CD14-positive monocyte (primary cell): Measurements from ENCODE around the gene SLC25A31. TPM values are rescaled to one million over a fixed set of nuclear protein-coding genes. Genes with fewer than 3 reads are reported as not detected.

Source experiments
- DNase-seq, 3 donors: peaks; one replicate each; pipeline ENCODE4 v3.0.0-alpha.2; 2011 to 2022
- H2AFZ ChIP-seq: 2 replicates; pipeline ENCODE4 v1.6.0; 2012; ENCODE audit warnings: mild to moderate bottlenecking, low read depth, low read length, inconsistent platforms; ENCODE audit not compliant: insufficient read depth, poor library complexity, severe bottlenecking
- H3K27ac ChIP-seq, 2 donors: 1 replicate in 1 of 2; 2 replicates in 1 of 2; pipeline ENCODE4 v1.5.1; 2012 to 2013; ENCODE audit warnings: low read length in 2 of 2, control low read depth in 1 of 2, inconsistent platforms in 1 of 2, low read depth in 1 of 2, mild to moderate bottlenecking in 1 of 2
- H3K27me3 ChIP-seq, 2 donors: one replicate each; pipeline versions ENCODE4 v1.6.0 to v1.6.1; 2011 to 2013; ENCODE audit warnings: low read length in 2 of 2; ENCODE audit not compliant: control insufficient read depth in 2 of 2, insufficient read depth in 2 of 2
- H3K36me3 ChIP-seq, 2 donors: replicated peaks in 1 of 2; 1 replicate in 1 of 2; 2 replicates in 1 of 2; pipeline versions ENCODE4 v1.5.1 to v1.6.1; 2012 to 2013; ENCODE audit warnings: low read length in 2 of 2, control low read depth in 1 of 2, inconsistent platforms in 1 of 2, mild to moderate bottlenecking in 1 of 2; ENCODE audit not compliant: insufficient read depth in 2 of 2, control insufficient read depth in 1 of 2
- H3K4me1 ChIP-seq, 2 donors: 1 replicate in 1 of 2; 2 replicates in 1 of 2; pipeline versions ENCODE4 v1.5.1 to v1.6.1; 2012 to 2013; ENCODE audit warnings: low read length in 2 of 2, control low read depth in 1 of 2, inconsistent platforms in 1 of 2, mild to moderate bottlenecking in 1 of 2, moderate library complexity in 1 of 2; ENCODE audit not compliant: insufficient read depth in 2 of 2, control insufficient read depth in 1 of 2
- H3K4me2 ChIP-seq: replicated peaks from 2 replicates; pipeline ENCODE3; 2012; ENCODE audit warnings: low read length, moderate library complexity, mild to moderate bottlenecking; ENCODE audit not compliant: poor library complexity, severe bottlenecking; ENCODE audit errors: extremely low read depth
- H3K4me3 ChIP-seq, 3 experiments: fragments of 200-600 bp in 1 of 3; sonication (generic) in 1 of 3; replicated peaks in 1 of 3; 1 replicate in 2 of 3; 2 replicates in 1 of 3; pipeline ENCODE4 v1.5.1; 2011 to 2013; ENCODE audit warnings: low read length in 3 of 3, mild to moderate bottlenecking in 3 of 3, control low read depth in 2 of 3, low read depth in 2 of 3, inconsistent platforms in 1 of 3, moderate library complexity in 1 of 3
- H3K79me2 ChIP-seq: 2 replicates; pipeline ENCODE4 v1.6.0; 2012; ENCODE audit warnings: mild to moderate bottlenecking, control low read depth, inconsistent platforms, low read length, moderate library complexity; ENCODE audit not compliant: insufficient read depth
- H3K9ac ChIP-seq: 2 replicates; pipeline ENCODE4 v1.6.0; 2017; ENCODE audit warnings: low read length, mild to moderate bottlenecking; ENCODE audit not compliant: insufficient read depth, poor library complexity, severe bottlenecking
- H3K9me3 ChIP-seq, 2 donors: replicated peaks in 1 of 2; 1 replicate in 1 of 2; 2 replicates in 1 of 2; pipeline versions ENCODE4 v1.5.1 to v1.6.1; 2012 to 2013; ENCODE audit warnings: low read length in 2 of 2, control low read depth in 1 of 2; ENCODE audit not compliant: control insufficient read depth in 1 of 2, insufficient read depth in 1 of 2
- H4K20me1 ChIP-seq: 2 replicates; pipeline ENCODE4 v1.6.0; 2012; ENCODE audit warnings: mild to moderate bottlenecking, low read length, control low read depth, moderate library complexity; ENCODE audit not compliant: insufficient read depth
- H3K27ac Mint-ChIP-seq, 7 donors: one replicate each; pipeline ENCODE4 v1.8.0; 2020; ENCODE audit warnings: mild to moderate bottlenecking in 7 of 7, mixed read lengths in 7 of 7, moderate library complexity in 6 of 7, inconsistent platforms in 2 of 7
- H3K27me3 Mint-ChIP-seq, 3 donors: one replicate each; pipeline ENCODE4 v1.8.0; 2021 to 2022; ENCODE audit warnings: low read depth in 3 of 3, mild to moderate bottlenecking in 3 of 3, mixed read lengths in 3 of 3, moderate library complexity in 3 of 3, inconsistent platforms in 1 of 3
- H3K36me3 Mint-ChIP-seq, 2 donors: one replicate each; pipeline ENCODE4 v1.8.0; 2020; ENCODE audit warnings: mixed read lengths in 2 of 2, inconsistent platforms in 1 of 2, mild to moderate bottlenecking in 1 of 2
- H3K4me1 Mint-ChIP-seq: one replicate; pipeline ENCODE4 v1.8.0; 2020; ENCODE audit warnings: mild to moderate bottlenecking, mixed read lengths
- H3K4me3 Mint-ChIP-seq, 2 donors: one replicate each; pipeline ENCODE4 v1.8.0; 2020; ENCODE audit warnings: mild to moderate bottlenecking in 2 of 2, mixed read lengths in 2 of 2, moderate library complexity in 1 of 2
- H3K9me3 Mint-ChIP-seq, 7 donors: one replicate each; pipeline ENCODE4 v1.8.0; 2020 to 2022; ENCODE audit warnings: mixed read lengths in 7 of 7, mild to moderate bottlenecking in 6 of 7, moderate library complexity in 6 of 7, inconsistent platforms in 2 of 7
- CTCF ChIP-seq: fragments of 200-600 bp; IDR thresholded peaks from one replicate; pipeline ENCODE4 v1.8.0; 2022; ENCODE audit warnings: antibody characterized with exemption, mild to moderate bottlenecking
- WGBS: methylation state at CpG from one replicate; pipeline ENCODE4 v1.1.5; 2013; ENCODE audit warnings: missing lambda C conversion rate; ENCODE audit not compliant: insufficient coverage; 5-methylcytosine and 5-hydroxymethylcytosine counted together
- intact Hi-C, 2 donors: fragments of 100-400 bp; cut with micrococcal nuclease; formaldehyde crosslinking; loops; one replicate each; pipeline versions ENCODE4 v1.15.0 to v1.15.1; 2023
- polyA plus RNA-seq, 3 donors: library from polyadenylated mRNA; depleted of rRNA in 1 of 3; unstranded in 2 of 3; stranded (reverse) in 1 of 3; fragments of 300-500 nt in 2 of 3; fragments of >200 nt in 1 of 3; fragmentation: Illumina TruSeq in 2 of 3; gene quantifications; 1 replicate in 2 of 3; 2 replicates in 1 of 3; pipeline ENCODE4 v1.2.3, GENCODE V29; 2012 to 2021

The SLC25A31 gene
- polyA plus RNA-seq, 3 donors = not detected

GRCh38 chr4:127709456-127709855, 20.7 kb upstream of the SLC25A31 start:
- H3K27ac Mint-ChIP-seq = no peak overlapping the region
- Histone ChIP-seq H3K9me3 (no peaks in the 10 kb centered on the region), H3K4me1 (no peaks in the 10 kb centered on the region), H3K9ac (no peak overlapping the region), H3K27ac (no peak overlapping the region), H3K4me2 (no peak overlapping the region), H3K27me3 (no peaks in the 10 kb centered on the region), H4K20me1 (no peaks in the 10 kb centered on the region), H3K4me3 (no peak overlapping the region), H2AFZ (no peak overlapping the region), H3K79me2 (no peaks in the 10 kb centered on the region), H3K36me3 (no peaks in the 10 kb centered on the region)
- TF ChIP-seq CTCF = no peak
- WGBS = no CpG with 5 or more reads among the region's 3 CpGs
- no peaks in the 10 kb centered on the region for H3K9me3 Mint-ChIP-seq
- DNase-seq = no peak
- intact Hi-C loops = no loop called here
- H3K4me3 Mint-ChIP-seq = no peak overlapping the region
- H3K4me1 Mint-ChIP-seq = no peaks in the 10 kb centered on the region
- peaks cover 0 to 2% (median 0%) of the 10 kb centered on the region in 3 donors for H3K27me3 Mint-ChIP-seq
- no peaks in the 10 kb centered on the region for H3K36me3 Mint-ChIP-seq

- no peak for DNase-seq
- no peaks in the 10 kb centered on the region for H4K20me1 ChIP-seq
- H3K9me3 ChIP-seq = no peaks in the 10 kb centered on the region
- H3K4me3 ChIP-seq = no peak overlapping the region
- H3K27me3 ChIP-seq = no peaks in the 10 kb centered on the region
- 97% methylated on average over 16 of the region's 19 CpGs for WGBS
- no peaks in the 10 kb centered on the region for H3K4me1 Mint-ChIP-seq
- TF ChIP-seq CTCF = no peak
- H3K4me3 Mint-ChIP-seq = no peak overlapping the region
- H3K27ac Mint-ChIP-seq = no peak overlapping the region
- peaks cover 0 to 6% (median 4%) of the 10 kb centered on the region in 7 donors for H3K9me3 Mint-ChIP-seq
- H3K27ac ChIP-seq = no peak overlapping the region
- no peaks in the 10 kb centered on the region for H3K36me3 Mint-ChIP-seq
- H3K79me2 ChIP-seq = no peaks in the 10 kb centered on the region
- no peak overlapping the region for H3K9ac ChIP-seq
- no peak overlapping the region for H3K4me2 ChIP-seq
- intact Hi-C loops = loop anchor here (5.0 kb wide), 1 partner anchor 129 kb away; no protein-coding TSS in a partner anchor
- H3K27me3 Mint-ChIP-seq = peaks cover 0 to 3% (median 2%) of the 10 kb centered on the region in 3 donors
- H3K36me3 ChIP-seq = no peaks in the 10 kb centered on the region
- H2AFZ ChIP-seq = no peak overlapping the region
- no peaks in the 10 kb centered on the region for H3K4me1 ChIP-seq
Measured at GRCh38 chr4:127731406-127731805, 1.2 kb downstream of the SLC25A31 start.
